ENCODE data around the gene ZFTA. TPM values are rescaled to one million over a fixed set of nuclear protein-coding genes. Genes with fewer than 3 reads are reported as not detected.

ZFTA gene
- total RNA-seq, 4 donors from 2014 or later: 3.7 to 10.5 (median 8.5) TPM

GRCh38 chr11:63770763-63771162, 2.2 kb upstream of the ZFTA start:
- Histone ChIP-seq H3K4me3 (no peak overlapping the region), H3K9me3 (no peaks in the 10 kb centered on the region), H3K4me1 (peaks cover 0 to 30% (median 5%) of the 10 kb centered on the region in 4 donors), H3K27me3 (no peaks in the 10 kb centered on the region), H3K27ac (no peak overlapping the region), H3K36me3 (no peaks in the 10 kb centered on the region)
- no peak for DNase-seq
- no peak for TF ChIP-seq CTCF (IDR thresholded peaks at IDR 0.05)
- no peak for TF ChIP-seq POLR2A (IDR thresholded peaks at IDR 0.05)

GRCh38 chr11:63769714-63770455, 1.3 kb upstream of the ZFTA start:
- TF ChIP-seq CTCF (IDR thresholded peaks at IDR 0.05) (no peak), POLR2A (IDR thresholded peaks at IDR 0.05) (no peak)
- no peak for DNase-seq
- H3K27me3 ChIP-seq: no peaks in the 10 kb centered on the region
- H3K4me1 ChIP-seq: peaks cover 3 to 39% (median 5%) of the 10 kb centered on the region in 4 donors
- peak overlapping the region; percentile 65 to 93 (median 80) for H3K4me3 ChIP-seq
- H3K27ac ChIP-seq: peak overlapping the region in 3 of 4 donors; percentile 1 to 77 (median 74)
- no peaks in the 10 kb centered on the region for H3K9me3 ChIP-seq
- H3K36me3 ChIP-seq: no peaks in the 10 kb centered on the region

GRCh38 chr11:63769042-63769713, 603 bp upstream of the ZFTA start:
- H3K27ac ChIP-seq: peak overlapping the region; percentile 49 to 77 (median 72)
- H3K36me3 ChIP-seq: no peaks in the 10 kb centered on the region
- TF ChIP-seq POLR2A (IDR thresholded peaks at IDR 0.05) (no peak), CTCF (IDR thresholded peaks at IDR 0.05) (no peak)
- H3K27me3 ChIP-seq: no peaks in the 10 kb centered on the region
- H3K9me3 ChIP-seq: no peaks in the 10 kb centered on the region
- peak in 2 of 3 donors; percentile 53 to 58 for DNase-seq
- H3K4me1 ChIP-seq: peaks cover 4 to 46% (median 6%) of the 10 kb centered on the region in 4 donors
- peak overlapping the region; percentile 65 to 93 (median 80) for H3K4me3 ChIP-seq

DNA sequence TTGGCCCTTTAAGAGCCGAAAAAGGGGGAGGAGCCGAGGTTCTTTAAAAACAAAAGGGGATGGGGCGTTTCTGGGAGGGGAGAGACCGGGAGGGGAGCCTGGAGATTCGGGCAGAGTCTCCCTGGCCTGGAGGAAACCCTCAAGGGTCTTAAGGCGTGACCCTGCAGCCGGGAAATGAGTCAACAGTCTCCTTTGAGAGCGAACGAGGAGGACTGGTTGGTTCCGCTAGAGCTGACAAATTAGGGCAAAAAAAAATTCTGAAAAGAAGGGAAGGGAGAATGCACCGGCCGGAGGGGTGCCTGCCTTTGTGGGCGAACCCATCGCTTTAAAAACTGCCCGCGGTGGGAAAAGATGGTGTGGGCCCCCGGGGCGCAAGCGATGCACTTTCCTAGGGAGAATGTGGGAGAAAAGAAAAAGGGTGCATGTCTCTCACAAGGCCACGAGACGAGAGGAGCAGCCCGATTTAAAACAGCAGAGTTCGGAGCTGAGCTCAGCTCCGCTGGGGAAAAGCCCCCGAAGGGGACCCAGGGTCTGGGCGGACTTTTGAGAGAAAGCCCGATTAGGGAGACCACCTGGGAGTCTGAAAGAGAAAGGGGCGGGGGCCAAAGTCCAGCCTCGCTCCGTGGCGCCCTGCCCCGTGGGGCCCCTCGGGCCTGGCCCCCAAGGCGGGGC, 874 bp downstream of the ZFTA start:
- no peak for TF ChIP-seq CTCF (IDR thresholded peaks at IDR 0.05)
- TF ChIP-seq POLR2A (IDR thresholded peaks at IDR 0.05): no peak
- peak; percentile 49 to 73 (median 57) for DNase-seq
- H3K4me1 ChIP-seq: peaks cover 4 to 60% (median 6%) of the 10 kb centered on the region in 4 donors

GRCh38 chr11:63767267-63767564, 1.4 kb downstream of the ZFTA start:
- DNase-seq: no peak
- Histone ChIP-seq H3K4me3 (peak overlapping the region; percentile 65 to 93 (median 80)), H3K4me1 (peaks cover 4 to 61% (median 6%) of the 10 kb centered on the region in 4 donors)

More for the DNA sequence above, 874 bp downstream of the ZFTA start:
- Histone ChIP-seq H3K27me3 (no peaks in the 10 kb centered on the region), H3K36me3 (no peaks in the 10 kb centered on the region), H3K4me3 (peak overlapping the region; percentile 65 to 93 (median 80)), H3K27ac (peak overlapping the region; percentile 67 to 76 (median 74)), H3K9me3 (no peaks in the 10 kb centered on the region)

More at GRCh38 chr11:63767267-63767564, 1.4 kb downstream of the ZFTA start:
- Histone ChIP-seq H3K36me3 (no peaks in the 10 kb centered on the region), H3K27ac (peak overlapping the region in 3 of 4 donors; percentile 74 to 76 (median 74)), H3K27me3 (no peaks in the 10 kb centered on the region), H3K9me3 (no peaks in the 10 kb centered on the region)
- TF ChIP-seq CTCF (IDR thresholded peaks at IDR 0.05) (no peak), POLR2A (IDR thresholded peaks at IDR 0.05) (no peak)

All from Peyer's patch (tissue), 4 donors.